Fibroblast of peridontal ligament (primary cell): ENCODE results near the gene EML4.

Experiments used
- DNase-seq: peaks from one replicate; pipeline ENCODE4 v3.0.0-alpha.2; 2010; ENCODE audit errors: extremely low read depth

Gene EML4

GRCh38 chr2:42138163-42139015, 30.8 kb upstream of the EML4 start:
- peak; percentile 99 for DNase-seq

GRCh38 chr2:42139101-42139500, 30.1 kb upstream of the EML4 start:
- no peak for DNase-seq

GRCh38 chr2:42140496-42140895, 28.7 kb upstream of the EML4 start:
- no peak for DNase-seq

- peak; percentile 98 for DNase-seq
These were observed 27.2 kb upstream of the EML4 start for GRCh38 chr2:42141687-42142546.

- DNase-seq = peak; percentile 65
These were observed 26.5 kb upstream of the EML4 start for GRCh38 chr2:42142547-42143184.

GRCh38 chr2:42147641-42148274, 21.4 kb upstream of the EML4 start:
- DNase-seq = peak; percentile 91

- no peak for DNase-seq
These were observed 19.0 kb upstream of the EML4 start for GRCh38 chr2:42150159-42150558.

- DNase-seq = no peak
These were observed 15.1 kb upstream of the EML4 start for GRCh38 chr2:42153944-42154581.

GRCh38 chr2:42156721-42157120, 12.4 kb upstream of the EML4 start:
- no peak for DNase-seq

GRCh38 chr2:42161444-42161843, 7.7 kb upstream of the EML4 start:
- DNase-seq = no peak

GRCh38 chr2:42163444-42164045, 5.6 kb upstream of the EML4 start:
- DNase-seq = peak; percentile 91

- no peak for DNase-seq
These were observed 5.1 kb upstream of the EML4 start for GRCh38 chr2:42164046-42164445.

- DNase-seq = no peak
These were observed 4.2 kb upstream of the EML4 start for GRCh38 chr2:42164971-42165370.

- peak; percentile 35 for DNase-seq
These were observed 1.7 kb upstream of the EML4 start for GRCh38 chr2:42167458-42167857.

- no peak for DNase-seq
These were observed 574 bp upstream of the EML4 start for GRCh38 chr2:42168459-42169099.

GRCh38 chr2:42169874-42170521, 845 bp downstream of the EML4 start:
- DNase-seq = peak; percentile 40

- DNase-seq = peak; percentile 44
These were observed 1.7 kb downstream of the EML4 start for GRCh38 chr2:42170619-42171395.

- peak; percentile 83 for DNase-seq
These were observed 2.3 kb downstream of the EML4 start for GRCh38 chr2:42171396-42171980.

- no peak for DNase-seq
These were observed 2.9 kb downstream of the EML4 start for GRCh38 chr2:42172020-42172419.
